MM.1S (cell line): ENCODE measurements around the gene CHCHD4.

ENCODE experiments used
- CTCF ChIP-seq: fragments of 300-600 bp; sonication (generic); IDR thresholded peaks from 2 replicates; pipeline ENCODE4 v1.5.1; 2016; ENCODE audit warnings: antibody characterized with exemption, low read length, mixed read lengths
- EZH2 ChIP-seq: fragments of 300-600 bp; sonication (generic); optimal IDR thresholded peaks from 2 replicates; pipeline ENCODE3; 2017; ENCODE audit warnings: low read depth, mild to moderate bottlenecking, antibody characterized with exemption, low read length, mixed read lengths

DNA sequence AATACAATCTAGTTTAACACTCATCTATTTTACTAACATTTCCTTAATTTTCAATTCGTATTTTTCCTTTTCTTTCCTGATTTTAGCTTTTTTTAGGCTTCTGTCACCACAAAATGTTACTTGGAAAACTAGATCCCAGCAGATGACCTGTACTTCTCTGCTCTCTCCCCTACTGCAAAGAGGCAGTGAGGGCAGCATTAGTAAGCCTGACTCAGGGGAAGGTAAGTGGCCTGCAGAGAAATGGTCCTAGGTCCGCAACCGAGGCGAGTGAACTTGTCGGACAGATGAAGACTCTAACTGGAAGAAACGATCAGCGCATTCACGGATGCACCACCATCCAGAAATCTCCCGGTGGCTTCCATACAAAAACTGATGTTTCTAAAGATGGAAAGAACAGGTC lies 20.6 kb upstream of the CHCHD4 start:
- TF ChIP-seq EZH2, result no peak
- TF ChIP-seq CTCF, result no peak
